CD4-positive, alpha-beta T cell treated with Interleukin-10 for 1 hour (primary cell): ENCODE results near the gene ANKRD45.
A peak's percentile ranks its signal among the peaks of the same experiment; 100 is the strongest.
"Not testable (repeated sequence)": the region's sequence is repeated elsewhere in the genome, so short reads cannot be mapped to it uniquely, and the experiment has no call there.

Source experiments
- DNase-seq: peaks from one replicate; pipeline ENCODE4 v3.0.0-alpha.2; 2020

The ANKRD45 gene, protein sequence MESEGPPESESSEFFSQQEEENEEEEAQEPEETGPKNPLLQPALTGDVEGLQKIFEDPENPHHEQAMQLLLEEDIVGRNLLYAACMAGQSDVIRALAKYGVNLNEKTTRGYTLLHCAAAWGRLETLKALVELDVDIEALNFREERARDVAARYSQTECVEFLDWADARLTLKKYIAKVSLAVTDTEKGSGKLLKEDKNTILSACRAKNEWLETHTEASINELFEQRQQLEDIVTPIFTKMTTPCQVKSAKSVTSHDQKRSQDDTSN

GRCh38 chr1:173669491-173669941 lies at the start of gene ANKRD45:
ANKRD45 (minus strand) TSS chr1:173669851; CDS start chr1:173659418, 10,433 bp downstream.
- no peak for DNase-seq

- no peak for DNase-seq
These were observed 47.6 kb upstream of the ANKRD45 start for GRCh38 chr1:173717238-173717637.

DNA sequence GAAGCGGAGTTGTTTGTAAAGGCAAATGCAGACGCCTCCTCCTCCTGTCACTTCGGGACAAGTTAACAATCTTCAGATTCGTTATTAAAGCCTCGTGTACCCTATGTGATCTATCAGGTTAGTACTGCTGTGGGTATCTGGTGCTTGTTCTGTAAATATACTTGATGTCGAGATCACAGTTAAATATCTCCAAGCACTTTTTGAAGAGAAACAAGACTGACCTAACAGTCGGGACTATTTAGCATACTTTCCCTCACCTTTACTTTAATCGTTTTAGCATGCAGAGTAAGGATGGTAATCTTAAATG lies 45.8 kb upstream of the ANKRD45 start:
- no peak for DNase-seq

GRCh38 chr1:173714759-173715537 lies 45.3 kb upstream of the ANKRD45 start, which contains the start of gene KLHL20:
KLHL20 (plus strand) TSS chr1:173714981; CDS start chr1:173716044, 1,063 bp downstream.
- peak; percentile 92 for DNase-seq

DNA sequence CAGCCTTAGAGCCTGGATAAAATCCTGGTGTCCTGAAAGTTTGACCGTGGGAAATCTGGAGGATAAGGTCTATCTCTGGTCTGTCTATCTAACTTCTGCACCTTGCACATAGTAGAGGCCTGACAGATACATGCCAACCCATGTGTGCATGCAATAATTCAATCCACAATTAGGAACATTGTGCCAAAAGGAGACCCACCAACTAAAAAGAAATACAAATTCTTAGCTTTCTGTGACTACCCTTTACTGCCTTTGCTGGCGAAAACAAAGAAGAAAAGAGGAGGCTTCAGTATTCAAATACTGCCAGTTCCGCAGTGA lies 44.7 kb upstream of the ANKRD45 start:
- DNase-seq = no peak

GRCh38 chr1:173708787-173709186 lies 39.1 kb upstream of the ANKRD45 start:
- DNase-seq = no peak

GRCh38 chr1:173705117-173705516 lies 35.5 kb upstream of the ANKRD45 start:
- no peak for DNase-seq

GRCh38 chr1:173702736-173703135 lies 33.1 kb upstream of the ANKRD45 start:
- no peak for DNase-seq

- not testable (repeated sequence) for DNase-seq
These were observed 31.6 kb upstream of the ANKRD45 start for GRCh38 chr1:173701299-173701698.

DNA sequence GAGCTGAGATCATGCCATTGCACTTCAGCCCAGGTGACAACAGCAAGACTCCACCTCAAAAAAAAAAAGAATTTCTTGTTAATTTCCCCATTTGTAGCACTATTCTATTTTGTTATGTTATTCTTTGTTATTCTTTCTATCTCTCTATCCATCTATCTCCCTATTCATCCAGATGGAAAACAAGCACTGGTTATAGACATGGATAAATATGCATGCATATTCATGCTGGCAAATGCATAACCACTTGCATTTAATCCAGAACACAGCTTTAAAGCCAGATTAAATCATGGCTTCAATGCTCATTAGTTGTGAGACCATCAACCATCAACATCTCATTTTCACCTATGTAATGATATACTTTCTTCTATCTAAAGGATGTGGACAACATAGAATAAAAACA lies 23.6 kb upstream of the ANKRD45 start:
- no peak for DNase-seq

- no peak for DNase-seq
These were observed 18.6 kb upstream of the ANKRD45 start for GRCh38 chr1:173688300-173688699.

- DNase-seq = not testable (repeated sequence)
These were observed 15.5 kb upstream of the ANKRD45 start for GRCh38 chr1:173685121-173685520.

DNA sequence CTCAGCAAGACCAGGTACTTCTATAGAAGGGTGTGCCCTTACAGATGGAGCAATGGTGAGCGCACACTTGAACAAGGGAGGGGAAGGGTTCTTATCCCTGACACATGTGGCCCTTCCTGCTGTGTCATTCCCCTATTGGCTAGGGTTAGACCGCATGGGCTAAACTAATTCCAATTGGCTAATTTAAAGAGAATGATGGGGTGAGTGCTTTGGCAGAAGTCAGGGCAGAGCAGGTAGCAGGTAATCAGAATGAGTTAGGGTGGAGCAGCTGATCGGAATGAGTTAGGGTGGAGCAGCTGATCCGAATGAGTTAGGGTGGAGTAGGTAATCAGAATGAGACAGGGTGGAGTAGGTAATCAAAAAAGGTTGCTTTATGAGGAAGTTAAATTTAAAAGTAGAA lies 14.2 kb upstream of the ANKRD45 start:
- DNase-seq = not testable (repeated sequence)

DNA sequence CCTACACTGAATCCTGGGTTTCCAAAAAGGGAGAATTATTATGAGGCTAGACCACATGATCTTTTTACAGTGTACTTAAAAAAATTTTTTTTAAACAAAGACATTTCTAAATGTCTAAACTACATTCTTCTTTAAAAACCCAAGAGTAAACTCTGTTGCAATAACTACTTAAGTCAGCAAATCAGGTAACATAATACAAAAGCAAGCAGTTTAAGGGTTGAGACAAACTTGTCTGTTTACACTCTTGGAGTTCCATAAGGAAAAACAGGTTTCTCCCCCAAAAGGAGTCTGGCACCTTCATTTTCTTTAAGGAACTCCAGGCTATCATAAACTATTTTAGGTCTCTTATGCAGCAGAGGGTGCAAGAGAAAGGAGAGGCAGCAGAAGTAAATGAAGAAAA lies 12.5 kb upstream of the ANKRD45 start:
- no peak for DNase-seq

DNA sequence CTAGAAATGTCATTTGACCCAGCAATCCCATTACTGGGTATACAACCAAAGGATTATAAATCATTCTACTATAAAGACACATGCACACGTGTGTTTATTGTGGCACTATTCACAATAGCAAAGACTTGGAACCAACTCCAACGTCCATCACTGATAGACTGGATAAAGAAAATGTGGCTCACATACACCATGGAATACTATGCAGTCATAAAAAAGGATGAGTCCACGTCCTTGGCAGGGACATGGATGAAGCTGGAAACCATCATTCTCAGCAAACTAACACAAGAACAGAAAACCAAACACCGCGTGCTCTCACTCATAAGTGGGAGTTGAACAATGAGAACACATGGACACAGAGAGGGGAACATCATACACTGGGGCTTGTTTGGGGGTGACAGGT lies 10.5 kb upstream of the ANKRD45 start:
- not testable (repeated sequence) for DNase-seq

GRCh38 chr1:173674496-173674895 lies 4.8 kb upstream of the ANKRD45 start:
- not testable (repeated sequence) for DNase-seq

GRCh38 chr1:173666646-173667045 lies 3.0 kb downstream of the ANKRD45 start:
- DNase-seq = no peak

DNA sequence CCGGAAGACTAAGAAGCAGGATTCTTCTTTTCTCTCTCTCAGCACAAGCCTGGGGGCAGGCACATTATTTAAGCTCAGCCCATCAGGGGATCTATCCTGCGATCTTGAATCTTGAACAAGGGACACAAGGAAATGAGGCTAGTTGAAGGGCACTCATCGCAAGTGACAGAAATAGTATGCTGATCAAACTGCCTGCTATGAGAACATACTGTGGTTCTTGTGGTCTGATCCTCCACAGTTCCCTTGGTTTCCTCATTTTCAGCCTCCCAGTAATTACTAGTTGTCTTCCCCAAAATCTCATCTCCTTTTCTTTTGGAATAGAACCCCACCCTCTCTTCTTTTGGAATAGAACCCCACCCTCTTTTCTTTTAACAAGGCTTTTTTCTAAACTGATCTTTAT lies 6.5 kb downstream of the ANKRD45 start:
- DNase-seq = no peak

DNA sequence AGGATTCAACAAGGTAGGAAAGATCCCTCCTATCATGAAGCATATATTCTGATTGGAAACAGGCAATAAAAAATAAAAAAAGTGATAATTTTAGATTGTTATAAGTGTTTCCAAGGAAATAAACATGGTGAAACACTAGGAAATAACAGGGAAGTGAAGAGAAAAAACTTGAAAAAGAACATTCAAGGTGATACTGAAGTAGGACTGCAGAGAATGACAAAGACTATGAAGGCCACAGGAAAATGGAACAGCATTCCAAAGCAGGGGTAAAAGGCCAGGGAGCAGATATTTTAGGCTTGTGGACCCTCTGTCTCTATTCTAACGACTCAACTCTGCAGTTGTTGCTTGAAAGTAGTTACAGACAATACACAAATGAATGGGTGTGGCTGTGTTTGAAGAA lies 7.9 kb downstream of the ANKRD45 start:
- no peak for DNase-seq

DNA sequence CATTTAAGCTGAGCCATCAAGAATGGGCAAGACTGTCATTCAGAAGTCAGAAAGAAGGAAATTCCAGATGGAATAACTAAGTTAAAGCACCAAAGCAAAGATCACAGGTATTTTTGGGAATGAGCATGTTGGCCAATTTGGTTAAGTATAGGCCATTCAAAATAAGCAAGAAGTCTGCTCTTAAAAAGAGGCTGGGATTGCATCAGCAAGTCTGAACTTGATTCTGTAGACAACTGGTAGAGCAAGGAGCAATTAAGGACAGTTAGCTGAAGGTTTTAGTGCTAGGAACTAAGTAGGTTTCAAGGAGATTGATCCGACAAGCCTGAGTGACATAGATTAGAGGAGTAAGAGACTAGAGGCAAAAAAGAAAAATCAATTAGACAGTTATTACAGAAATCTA lies 8.4 kb downstream of the ANKRD45 start:
- DNase-seq = no peak

DNA sequence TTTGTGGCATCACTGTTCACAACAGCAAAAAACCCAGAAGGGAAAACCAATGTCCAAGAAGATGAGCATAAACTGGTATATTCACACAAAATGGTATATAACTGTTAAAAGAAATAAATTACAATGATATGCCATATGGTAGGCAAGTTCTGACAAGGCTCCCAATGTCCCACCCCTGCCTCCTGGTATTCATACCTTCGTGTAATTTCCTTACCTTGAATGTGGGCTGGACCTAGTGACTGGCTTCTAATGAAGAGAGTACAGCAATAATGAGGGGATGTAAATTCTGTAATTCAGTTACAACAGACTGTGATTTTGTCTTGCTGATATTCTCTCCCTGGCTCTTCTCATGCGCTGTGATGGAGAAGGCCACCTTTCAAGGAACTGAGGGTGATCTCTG lies 9.3 kb downstream of the ANKRD45 start:
- no peak for DNase-seq

DNA sequence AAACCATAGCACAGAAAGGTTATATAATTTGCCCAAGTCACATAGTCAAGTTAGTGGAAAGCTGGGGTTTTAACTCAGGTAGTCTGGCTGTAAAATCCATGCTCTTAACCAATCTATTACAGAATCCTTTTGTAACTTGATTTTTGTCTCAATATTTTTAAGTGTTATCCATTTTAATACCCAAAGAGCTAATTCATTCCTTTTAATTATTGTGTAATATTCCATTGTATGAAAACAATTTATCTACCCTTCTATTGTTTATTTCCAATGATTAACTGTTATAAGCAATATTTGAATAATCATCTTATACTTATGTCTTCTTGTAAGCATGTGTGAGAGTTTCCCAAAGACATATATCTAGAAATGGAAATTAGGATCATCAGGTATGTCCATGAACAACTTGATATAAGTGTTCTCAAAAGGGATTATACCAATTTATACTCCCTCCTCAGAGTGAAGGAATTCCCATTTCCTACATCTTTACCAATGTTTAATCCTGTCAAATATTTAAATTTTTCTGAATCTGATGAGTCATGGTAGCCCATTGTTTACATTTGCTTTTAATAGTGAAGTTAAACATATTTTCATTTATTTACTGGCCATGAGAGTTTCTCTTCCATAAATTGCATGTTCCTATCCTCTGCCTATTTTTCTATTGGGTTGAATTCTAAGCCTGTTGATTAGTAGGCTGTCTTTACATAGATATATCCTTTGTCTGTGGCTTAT lies 20.6 kb downstream of the ANKRD45 start:
- no peak for DNase-seq

DNA sequence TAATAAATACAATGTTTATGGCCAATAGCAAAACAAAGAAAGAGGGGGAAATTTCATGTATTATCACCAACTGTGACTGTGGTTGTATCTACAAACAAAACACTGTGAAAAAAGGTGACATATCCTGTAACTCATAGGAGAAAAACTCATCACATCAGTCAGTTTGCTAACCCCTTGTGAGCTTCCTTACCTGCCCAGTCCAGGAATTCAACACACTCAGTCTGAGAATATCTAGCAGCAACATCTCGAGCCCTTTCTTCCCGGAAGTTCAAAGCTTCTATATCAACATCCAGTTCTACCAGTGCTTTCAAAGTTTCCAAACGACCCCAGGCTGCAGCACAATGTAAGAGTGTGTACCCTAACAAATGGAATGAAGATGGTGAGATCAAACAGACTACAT lies 23.0 kb downstream of the ANKRD45 start:
- no peak for DNase-seq
